ENCODE measurements around the gene KCNJ12.

Gene KCNJ12

DNA sequence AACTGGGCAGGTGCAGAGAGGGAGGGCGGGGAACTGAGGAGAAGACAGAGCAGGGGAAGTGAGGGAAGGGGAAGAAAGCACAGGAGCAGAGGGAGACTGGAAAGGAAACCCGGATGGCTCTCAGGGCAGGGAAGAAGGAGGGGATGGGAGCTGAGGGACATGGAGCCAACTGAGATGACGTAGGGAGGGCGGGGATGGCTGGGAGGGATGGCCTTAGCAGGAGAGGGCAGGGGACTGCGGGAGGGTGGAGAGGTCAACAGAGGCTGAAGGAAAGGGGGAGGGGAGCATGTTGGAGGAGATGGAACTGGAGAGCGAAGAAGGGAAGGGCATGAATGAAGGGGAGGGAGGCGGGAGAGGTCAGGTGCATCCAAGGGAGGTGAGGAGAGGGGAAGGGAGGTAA lies 81.9 kb downstream of the KCNJ12 start:
- TF ChIP-seq, protein P1, sequence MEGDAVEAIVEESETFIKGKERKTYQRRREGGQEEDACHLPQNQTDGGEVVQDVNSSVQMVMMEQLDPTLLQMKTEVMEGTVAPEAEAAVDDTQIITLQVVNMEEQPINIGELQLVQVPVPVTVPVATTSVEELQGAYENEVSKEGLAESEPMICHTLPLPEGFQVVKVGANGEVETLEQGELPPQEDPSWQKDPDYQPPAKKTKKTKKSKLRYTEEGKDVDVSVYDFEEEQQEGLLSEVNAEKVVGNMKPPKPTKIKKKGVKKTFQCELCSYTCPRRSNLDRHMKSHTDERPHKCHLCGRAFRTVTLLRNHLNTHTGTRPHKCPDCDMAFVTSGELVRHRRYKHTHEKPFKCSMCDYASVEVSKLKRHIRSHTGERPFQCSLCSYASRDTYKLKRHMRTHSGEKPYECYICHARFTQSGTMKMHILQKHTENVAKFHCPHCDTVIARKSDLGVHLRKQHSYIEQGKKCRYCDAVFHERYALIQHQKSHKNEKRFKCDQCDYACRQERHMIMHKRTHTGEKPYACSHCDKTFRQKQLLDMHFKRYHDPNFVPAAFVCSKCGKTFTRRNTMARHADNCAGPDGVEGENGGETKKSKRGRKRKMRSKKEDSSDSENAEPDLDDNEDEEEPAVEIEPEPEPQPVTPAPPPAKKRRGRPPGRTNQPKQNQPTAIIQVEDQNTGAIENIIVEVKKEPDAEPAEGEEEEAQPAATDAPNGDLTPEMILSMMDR (IDR thresholded peaks at IDR 0.05; ENCODE audit: insufficient read depth, low read length, poor library complexity, severe bottlenecking) = no peak
- no peak for DNase-seq (ENCODE audit: extremely low read depth, insufficient read length)
- Histone ChIP-seq H3K4me3 (replicated peaks; ENCODE audit: low read depth, low read length) (no peak overlapping the region), H3K36me3 (ENCODE audit: control insufficient read depth, insufficient read depth, low read length) (no peaks in the 10 kb centered on the region), H3K27me3 (replicated peaks; ENCODE audit: control insufficient read depth, insufficient read depth, low read length) (no peaks in the 10 kb centered on the region; the same call in 1 of the 2 replicates)

DNA sequence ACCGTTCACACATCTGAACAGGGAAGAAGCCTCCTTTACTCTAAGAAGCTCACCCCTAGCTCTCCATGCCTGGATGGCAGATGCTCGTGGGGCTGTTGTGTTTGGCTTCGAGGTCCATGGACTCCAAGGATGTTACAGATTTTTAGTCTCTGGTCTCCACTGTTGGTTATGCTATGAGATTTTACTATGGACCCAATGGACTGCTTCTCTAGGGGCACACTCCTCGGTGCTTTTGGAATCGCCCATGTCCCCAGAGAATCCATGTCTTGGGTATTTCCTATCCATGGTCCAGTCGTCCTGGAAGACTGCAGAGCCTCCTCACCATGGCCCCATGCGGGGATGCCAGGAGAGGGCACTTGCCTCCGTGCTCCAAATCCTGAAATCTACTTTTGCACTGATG lies 83.4 kb downstream of the KCNJ12 start:
- DNase-seq (ENCODE audit: extremely low read depth, insufficient read length) = no peak
- Histone ChIP-seq H3K36me3 (ENCODE audit: control insufficient read depth, insufficient read depth, low read length) (no peaks in the 10 kb centered on the region), H3K27me3 (replicated peaks; ENCODE audit: control insufficient read depth, insufficient read depth, low read length) (no peaks in the 10 kb centered on the region; the same call in 1 of the 2 replicates), H3K4me3 (replicated peaks; ENCODE audit: low read depth, low read length) (no peak overlapping the region)
- TF ChIP-seq, protein P1 (IDR thresholded peaks at IDR 0.05; ENCODE audit: insufficient read depth, low read length, poor library complexity, severe bottlenecking) = no peak

DNA sequence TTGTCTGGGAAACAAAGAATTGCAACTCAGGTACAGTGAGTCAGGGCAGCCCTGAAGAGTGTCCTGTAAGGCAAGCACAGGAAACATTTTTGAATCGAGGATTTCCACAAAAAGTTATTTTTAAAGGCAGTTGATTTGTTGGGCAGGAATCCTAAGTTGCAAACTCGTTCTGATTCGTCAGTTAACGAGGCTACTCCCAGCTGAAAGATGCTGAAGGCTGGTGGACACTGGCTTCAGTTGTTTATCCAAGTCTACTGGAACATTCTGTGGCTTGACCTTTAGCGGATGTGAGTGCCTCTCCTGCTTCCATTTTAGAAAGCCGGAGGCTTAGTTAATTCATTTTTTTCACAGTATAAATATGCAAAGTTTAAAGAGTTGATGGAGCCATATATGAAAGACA lies 84.2 kb downstream of the KCNJ12 start:
- TF ChIP-seq, protein P1 (IDR thresholded peaks at IDR 0.05; ENCODE audit: insufficient read depth, low read length, poor library complexity, severe bottlenecking) = no peak

DNA sequence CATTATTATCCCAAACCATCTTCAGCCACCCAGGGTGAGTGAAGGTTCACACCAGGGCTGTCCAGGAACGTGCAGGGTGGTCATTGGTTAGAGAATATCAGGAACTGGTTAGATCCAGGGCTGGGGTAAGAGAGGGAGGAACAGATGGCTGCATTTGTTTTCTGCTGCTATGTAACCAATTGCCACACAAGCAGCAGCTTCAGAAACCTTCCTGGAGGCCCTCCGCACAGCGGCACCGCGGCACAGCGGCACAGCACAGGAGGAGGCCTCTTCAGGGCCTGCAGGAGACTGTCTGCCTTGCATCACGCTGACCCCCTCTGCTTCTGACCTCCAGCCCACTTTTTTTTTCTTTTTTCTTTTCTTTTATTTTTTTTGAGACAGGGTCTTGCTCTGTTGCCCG lies 86.1 kb downstream of the KCNJ12 start:
- H3K4me3 ChIP-seq (replicated peaks; ENCODE audit: low read depth, low read length) = no peak overlapping the region
- H3K27me3 ChIP-seq (replicated peaks; ENCODE audit: control insufficient read depth, insufficient read depth, low read length) = no peaks in the 10 kb centered on the region; the same call in 1 of the 2 replicates
- TF ChIP-seq, protein P1 (IDR thresholded peaks at IDR 0.05; ENCODE audit: insufficient read depth, low read length, poor library complexity, severe bottlenecking) = no peak
- DNase-seq (ENCODE audit: extremely low read depth, insufficient read length) = no peak
- no peaks in the 10 kb centered on the region for H3K36me3 ChIP-seq (ENCODE audit: control insufficient read depth, insufficient read depth, low read length)

More for the DNA sequence above, 84.2 kb downstream of the KCNJ12 start:
- DNase-seq (ENCODE audit: extremely low read depth, insufficient read length) = no peak
- no peak overlapping the region for H3K4me3 ChIP-seq (replicated peaks; ENCODE audit: low read depth, low read length)
- H3K27me3 ChIP-seq (replicated peaks; ENCODE audit: control insufficient read depth, insufficient read depth, low read length) = no peaks in the 10 kb centered on the region; the same call in 1 of the 2 replicates
- H3K36me3 ChIP-seq (ENCODE audit: control insufficient read depth, insufficient read depth, low read length) = no peaks in the 10 kb centered on the region

DNA sequence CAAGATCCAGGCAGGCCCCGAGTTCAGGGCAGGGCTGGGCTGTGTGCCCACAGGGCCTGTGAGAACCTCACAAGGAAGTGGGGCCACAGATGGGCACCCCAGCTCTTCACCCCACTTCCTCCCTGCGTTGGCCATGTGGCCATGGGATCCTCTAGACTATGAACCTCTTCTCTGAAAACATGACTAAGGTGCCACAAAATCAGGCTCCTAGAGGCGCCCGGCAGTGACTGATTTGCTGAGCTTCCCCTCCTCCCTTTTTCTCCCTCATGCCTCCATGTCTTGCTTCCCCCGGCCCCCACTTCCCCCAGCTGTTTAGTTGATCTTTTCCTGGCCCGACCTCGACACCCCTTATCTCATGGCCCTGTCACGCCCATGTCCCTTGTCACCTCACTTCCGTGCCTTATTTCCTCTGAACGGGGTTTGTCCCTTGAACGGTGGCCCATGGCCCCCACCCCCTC lies 87.1 kb downstream of the KCNJ12 start:
- TF ChIP-seq, protein P1 (IDR thresholded peaks at IDR 0.05; ENCODE audit: insufficient read depth, low read length, poor library complexity, severe bottlenecking) = no peak
- Histone ChIP-seq H3K36me3 (ENCODE audit: control insufficient read depth, insufficient read depth, low read length) (no peaks in the 10 kb centered on the region), H3K27me3 (replicated peaks; ENCODE audit: control insufficient read depth, insufficient read depth, low read length) (no peaks in the 10 kb centered on the region; the same call in none of the 2 replicates), H3K4me3 (replicated peaks; ENCODE audit: low read depth, low read length) (no peak overlapping the region)
- no peak for DNase-seq (ENCODE audit: extremely low read depth, insufficient read length)

Data from GM06990 (cell line).